Suprapubic skin (tissue), 4 donors: ENCODE data around the gene DYRK1B.

Source experiments
- CTCF ChIP-seq, 2 donors: fragments of 200-600 bp in 1 of 2; fragments of 450-650 bp in 1 of 2; sonication (generic) in 1 of 2; IDR thresholded peaks; one replicate each; pipeline ENCODE4 v1.5.1; 2016 to 2019; ENCODE audit warnings: antibody characterized with exemption in 2 of 2, mild to moderate bottlenecking in 1 of 2, moderate library complexity in 1 of 2
- EP300 ChIP-seq: sonication (generic); formaldehyde crosslinking; IDR thresholded peaks from one replicate; pipeline ENCODE4 v1.6.1; 2017; ENCODE audit warnings: antibody characterized with exemption
- POLR2A ChIP-seq, 2 donors: fragments of 450-650 bp; IDR thresholded peaks; one replicate each; pipeline ENCODE4 v1.6.1; 2017; ENCODE audit warnings: antibody characterized with exemption in 2 of 2, mild to moderate bottlenecking in 2 of 2, moderate library complexity in 2 of 2
- POLR2AphosphoS5 ChIP-seq, 3 donors: sonication (generic); formaldehyde crosslinking; IDR thresholded peaks; one replicate each; pipeline ENCODE4 v1.6.1; 2017; ENCODE audit warnings: antibody characterized with exemption in 3 of 3

- TF ChIP-seq CTCF (IDR thresholded peaks at IDR 0.05) (no peak), POLR2A (IDR thresholded peaks at IDR 0.05) (no peak), EP300 (no peak), POLR2AphosphoS5 (IDR thresholded peaks at IDR 0.05) (no peak)
These were observed 6.7 kb downstream of the DYRK1B start for GRCh38 chr19:39827216-39827615.
